T-helper 2 cell (primary cell): ENCODE measurements around the gene COX19.

Experiments
- DNase-seq, 5 experiments: peaks; one replicate each; pipeline versions ENCODE4 v3.0.0 to v3.0.0-alpha.2; 2012 to 2022

COX19 gene

DNA sequence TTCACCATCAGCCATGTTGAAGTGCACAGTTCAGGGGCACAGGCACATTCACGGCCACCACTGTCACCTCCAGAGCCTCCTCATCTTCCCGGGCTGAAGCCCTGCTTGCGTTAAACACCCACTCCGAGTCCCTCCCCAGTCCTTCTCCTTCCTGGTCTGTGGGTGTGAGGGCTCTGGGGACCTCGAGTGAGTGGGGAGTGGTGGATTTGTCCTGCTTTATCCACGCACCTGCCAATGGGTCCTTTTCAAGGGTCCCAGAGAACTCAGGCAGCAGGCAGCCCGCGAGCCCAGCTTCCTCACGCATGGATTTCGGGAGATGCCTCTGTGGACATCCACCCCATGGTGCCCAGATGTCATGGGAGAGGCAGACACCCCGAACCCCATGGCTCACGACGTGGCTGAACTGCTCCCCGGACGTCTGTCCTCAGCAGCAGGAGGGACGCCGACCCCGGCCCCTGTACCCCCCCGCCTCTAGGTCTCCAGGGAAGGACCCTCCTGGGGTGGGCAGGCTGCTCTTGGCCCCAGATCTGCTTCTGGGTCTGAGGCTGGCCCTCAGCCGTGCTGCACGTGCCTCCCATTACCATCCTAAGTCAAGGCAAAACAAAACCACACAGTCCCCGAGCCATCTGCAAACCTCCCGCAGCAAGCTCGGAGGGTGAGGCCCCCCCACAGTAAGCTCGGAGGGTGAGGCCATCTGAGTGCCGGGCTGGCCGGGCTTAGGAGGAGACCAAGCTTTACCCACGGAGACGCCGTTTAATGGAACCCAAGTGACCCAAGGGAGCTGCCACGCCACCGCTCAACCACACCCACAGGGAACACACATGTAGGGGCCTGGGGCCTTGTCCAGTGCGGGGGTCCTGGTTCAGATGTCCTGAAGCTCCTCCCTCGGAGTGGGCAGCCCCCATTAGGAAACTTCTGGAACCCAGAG is 16.6 kb upstream of the COX19 start:
- DNase-seq: no peak

GRCh38 chr7:990933-991728 is 15.8 kb upstream of the COX19 start:
- DNase-seq: no peak

DNA sequence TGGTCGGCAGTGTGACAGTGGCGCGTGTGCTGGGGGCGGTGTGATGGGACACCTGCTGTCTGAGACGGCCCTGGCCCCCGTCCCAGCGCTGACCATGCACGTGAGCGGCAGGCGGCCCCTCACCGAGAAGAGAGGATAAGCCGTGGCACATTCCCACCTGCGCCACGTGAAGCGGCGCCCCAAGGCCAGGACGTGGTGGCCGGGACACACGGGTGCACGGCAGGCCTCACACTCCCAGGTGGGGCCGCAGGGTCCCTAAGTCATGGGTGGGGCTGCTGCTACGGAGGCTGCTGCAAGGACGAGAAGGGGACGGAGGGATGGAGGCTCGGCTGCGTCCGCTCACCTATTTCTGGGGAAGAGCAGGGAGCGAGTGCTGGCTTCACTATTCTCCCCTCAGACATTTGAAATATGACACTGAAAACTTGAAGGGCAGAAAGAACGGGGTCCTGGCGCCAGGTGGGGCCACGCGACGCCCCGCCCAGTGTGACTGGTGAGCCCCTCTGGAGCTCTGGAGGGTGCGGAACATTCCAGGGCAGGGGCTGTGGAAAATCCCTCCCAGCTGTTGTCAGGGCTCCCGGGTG is 15.1 kb upstream of the COX19 start:
- no peak for DNase-seq

- DNase-seq: no peak
These were observed 13.7 kb upstream of the COX19 start for GRCh38 chr7:988963-989529.

DNA sequence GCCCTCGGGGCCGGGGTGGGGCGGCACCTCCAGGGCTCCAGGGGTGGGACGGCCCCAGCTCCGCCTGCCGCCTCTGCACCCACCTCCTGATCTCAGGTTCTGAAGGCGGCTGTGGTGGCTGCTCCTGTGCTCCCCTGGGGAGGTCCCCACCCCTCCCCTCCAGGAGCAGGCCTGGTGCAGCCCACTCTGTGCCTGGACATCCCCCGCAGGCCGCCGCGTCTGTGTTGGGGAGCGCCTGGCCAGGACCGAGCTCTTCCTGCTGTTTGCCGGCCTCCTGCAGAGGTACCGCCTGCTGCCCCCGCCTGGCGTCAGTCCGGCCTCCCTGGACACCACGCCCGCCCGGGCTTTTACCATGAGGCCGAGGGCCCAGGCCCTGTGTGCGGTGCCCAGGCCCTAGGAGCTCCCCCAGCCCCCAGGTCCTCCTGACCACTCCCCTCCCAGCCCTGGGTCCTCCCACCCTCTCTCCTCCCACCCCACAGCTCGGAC is 13.1 kb upstream of the COX19 start:
- no peak for DNase-seq

DNA sequence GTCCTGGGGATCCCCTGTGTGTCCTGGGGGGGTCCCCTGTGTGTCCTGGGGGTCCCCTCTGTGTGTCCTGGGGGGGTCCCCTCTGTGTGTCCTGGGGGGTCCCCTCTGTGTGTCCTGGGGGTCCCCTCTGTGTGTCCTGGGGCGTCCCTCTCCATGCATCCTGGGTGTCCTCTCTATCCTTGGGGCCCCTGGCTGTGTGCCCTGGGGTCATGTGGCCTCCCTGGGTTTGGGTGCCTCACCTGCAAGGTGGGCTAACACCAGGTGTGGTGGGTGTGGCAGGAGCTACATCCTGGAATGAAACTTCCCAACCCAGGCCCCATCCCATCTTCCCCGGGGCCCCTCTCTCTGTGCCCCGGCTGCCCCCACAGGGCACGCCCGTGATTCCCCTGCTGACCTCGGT is 12.6 kb upstream of the COX19 start:
- DNase-seq: no peak

DNA sequence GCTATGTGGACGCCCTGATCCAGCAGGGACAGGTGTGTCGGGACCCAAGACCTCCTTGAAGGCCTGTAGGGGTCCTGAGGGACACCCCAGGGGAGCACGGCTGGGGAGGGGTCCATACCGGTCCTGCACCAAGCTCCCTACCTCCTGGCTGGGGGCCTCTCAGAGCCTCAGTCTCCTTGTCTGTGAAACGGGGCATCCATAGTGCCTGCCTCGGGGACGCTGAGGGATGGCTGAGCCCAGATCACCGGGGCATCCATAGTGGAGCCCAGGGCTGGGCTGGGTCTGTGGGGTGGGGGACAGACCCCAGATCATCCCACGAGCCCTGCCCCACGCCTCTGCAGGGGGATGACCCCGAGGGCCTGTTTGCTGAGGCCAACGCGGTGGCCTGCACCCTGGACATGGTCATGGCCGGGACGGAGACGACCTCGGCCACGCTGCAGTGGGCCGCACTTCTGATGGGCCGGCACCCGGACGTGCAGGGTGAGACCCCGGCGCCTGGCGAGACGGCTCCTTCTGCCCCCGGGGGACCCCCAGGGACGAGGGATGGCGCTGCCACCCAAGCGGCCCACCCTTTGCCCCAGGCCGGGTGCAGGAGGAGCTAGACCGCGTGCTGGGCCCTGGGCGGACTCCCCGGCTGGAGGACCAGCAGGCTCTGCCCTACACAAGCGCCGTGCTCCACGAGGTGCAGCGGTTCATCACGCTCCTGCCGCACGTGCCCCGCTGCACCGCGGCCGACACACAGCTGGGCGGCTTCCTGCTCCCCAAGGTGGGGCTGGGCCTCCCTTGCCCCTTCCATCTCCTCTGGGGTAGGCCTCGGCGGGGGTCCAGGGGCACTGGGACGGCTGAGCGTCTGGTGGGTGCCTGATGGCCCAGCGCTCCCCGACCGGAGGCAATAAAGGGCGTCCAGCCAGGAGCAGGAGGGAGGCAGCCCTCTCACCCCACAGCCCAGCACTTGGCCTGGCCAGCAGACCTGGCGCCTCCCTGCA is 11.7 kb upstream of the COX19 start:
- no peak for DNase-seq

- DNase-seq: no peak
These were observed 10.8 kb upstream of the COX19 start for GRCh38 chr7:985915-986741.

DNA sequence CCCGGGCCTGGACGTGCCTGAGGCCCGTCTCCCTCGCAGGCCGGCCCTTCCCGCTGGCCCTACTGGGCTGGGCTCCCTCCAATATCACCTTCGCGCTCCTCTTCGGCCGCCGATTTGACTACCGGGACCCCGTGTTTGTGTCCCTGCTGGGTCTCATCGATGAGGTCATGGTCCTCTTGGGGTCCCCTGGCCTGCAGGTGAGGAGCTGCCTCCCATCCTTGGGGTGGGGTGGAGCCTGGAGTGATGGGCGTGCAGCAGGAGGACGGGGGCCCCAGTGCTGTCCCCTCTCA is 9.7 kb upstream of the COX19 start:
- no peak for DNase-seq

DNA sequence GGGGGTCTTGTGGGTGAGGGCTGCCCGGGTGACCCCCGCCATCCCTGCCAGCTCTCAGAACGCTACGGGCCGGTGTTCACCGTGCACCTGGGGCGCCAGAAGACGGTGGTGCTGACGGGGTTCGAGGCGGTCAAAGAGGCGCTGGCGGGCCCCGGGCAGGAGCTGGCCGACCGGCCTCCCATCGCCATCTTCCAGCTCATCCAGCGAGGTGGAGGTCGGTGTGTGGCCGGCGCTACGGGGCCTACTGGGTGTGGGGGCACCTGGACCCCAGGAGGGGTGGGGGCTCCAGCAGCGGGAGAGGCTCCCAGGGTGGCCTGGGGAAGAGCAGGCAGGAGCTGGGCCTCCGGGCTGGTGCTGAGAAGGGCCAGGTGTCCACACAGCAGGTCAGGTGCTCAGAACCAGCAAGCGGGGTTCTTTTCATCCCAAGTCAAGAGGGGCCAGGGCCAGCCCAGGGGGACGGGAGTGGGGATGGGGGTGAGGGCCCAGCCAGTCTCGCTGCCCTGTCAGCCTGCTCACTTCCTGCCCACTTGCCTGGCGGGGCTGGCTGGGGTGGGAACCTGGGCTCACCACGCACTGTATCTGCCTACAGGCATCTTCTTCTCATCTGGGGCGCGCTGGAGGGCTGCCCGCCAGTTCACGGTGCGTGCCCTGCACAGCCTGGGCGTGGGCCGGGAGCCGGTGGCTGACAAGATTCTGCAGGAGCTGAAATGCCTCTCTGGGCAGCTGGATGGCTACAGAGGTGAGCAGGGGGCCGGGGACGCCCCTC is 9.2 kb upstream of the COX19 start:
- DNase-seq: no peak

DNA sequence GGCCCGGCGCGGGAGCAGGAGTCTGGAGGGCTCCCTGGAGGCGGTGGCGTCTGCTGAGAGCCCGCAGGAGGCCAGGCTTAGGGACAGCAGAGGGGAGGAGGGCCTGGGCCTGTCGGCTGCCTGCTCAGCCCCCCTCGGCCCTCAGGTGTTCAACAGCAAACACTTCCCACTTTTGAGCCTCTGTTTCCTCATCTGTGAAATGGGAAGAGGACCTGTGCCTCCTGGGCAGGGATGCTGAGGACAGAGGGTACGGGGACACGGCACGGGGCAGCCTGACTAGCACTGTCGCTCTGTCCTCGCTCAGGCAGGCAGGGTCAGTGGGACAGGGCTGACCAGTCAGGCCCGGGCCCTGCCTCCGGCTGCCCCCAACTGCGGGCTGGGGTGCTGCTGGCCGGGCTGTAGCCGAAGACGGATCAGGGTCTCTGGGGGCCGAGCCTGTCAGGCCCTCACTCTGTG is 8.3 kb upstream of the COX19 start:
- no peak for DNase-seq

DNA sequence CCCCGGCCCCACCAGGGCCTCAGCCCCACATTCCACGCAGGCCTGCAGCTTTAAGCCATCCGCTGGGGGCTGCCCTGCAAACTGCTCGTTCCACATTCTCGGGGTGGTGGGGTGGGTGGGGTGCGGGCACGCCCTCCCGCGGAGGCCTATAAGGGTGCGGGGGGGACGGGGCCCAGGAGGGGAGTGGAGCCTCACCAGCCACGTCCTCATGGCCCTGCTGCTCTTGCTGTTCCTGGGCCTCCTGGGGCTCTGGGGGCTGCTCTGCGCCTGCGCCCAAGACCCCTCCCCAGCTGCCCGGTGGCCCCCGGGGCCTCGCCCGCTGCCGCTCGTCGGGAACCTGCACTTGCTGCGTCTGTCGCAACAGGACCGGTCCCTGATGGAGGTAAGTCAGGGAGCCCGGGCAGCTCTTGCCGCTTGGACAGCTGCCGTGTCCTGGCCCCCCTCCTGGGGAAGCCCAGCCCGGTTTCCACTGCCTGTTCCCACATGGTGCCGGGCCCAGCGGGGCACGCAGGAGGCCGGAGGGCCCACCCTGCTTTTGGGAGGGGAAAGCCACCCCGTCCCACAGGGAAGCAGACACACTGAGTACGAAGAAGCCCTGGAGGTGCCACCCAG is 7.8 kb upstream of the COX19 start, which contains the start of gene CYP2W1:
Gene CYP2W1 (plus strand): TSS at position 178 of the 612 bp plus-strand sequence. CDS start 31 bp downstream, at position 209.
- DNase-seq: no peak

DNA sequence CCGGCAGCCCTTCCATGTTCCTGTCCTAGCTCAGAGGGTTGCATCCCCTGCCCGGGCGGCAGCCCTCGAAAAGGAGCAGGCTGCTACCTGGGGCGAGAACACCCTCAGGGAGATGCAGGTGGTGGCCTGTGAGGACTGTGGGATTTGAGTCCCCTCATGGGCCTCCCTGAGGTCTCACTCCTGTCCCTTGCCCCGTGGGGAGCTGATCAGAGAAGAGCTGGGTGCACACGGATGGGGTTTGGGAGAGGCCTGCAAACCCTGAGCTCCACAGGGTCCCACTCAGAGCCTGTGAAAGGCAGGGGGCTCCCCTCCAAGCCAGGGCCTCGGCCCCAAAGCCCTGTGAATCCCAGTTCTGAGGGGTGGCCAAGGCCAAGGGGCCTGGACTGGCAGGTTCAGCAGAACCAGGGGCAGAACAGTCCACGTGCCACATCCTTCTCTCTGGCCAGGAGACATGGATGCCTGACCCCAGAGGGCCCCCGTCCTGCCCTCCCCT is 7.2 kb upstream of the COX19 start:
- no peak for DNase-seq

- no peak for DNase-seq
These were observed 6.6 kb upstream of the COX19 start for GRCh38 chr7:981793-982510.

- DNase-seq: no peak
These were observed 4.7 kb upstream of the COX19 start for GRCh38 chr7:979886-980571.

- no peak for DNase-seq
These were observed 3.8 kb upstream of the COX19 start for GRCh38 chr7:979151-979550.

- no peak for DNase-seq
These were observed 3.2 kb upstream of the COX19 start for GRCh38 chr7:978416-979091.

- no peak for DNase-seq
These were observed 2.6 kb upstream of the COX19 start for GRCh38 chr7:978049-978346.
